ENCODE measurements around the gene NFKBIE.

NFKBIE gene

GRCh38 chr6:44257025-44257752, 8.2 kb downstream of the NFKBIE start, which contains the start of gene SLC35B2:
Gene SLC35B2 (minus strand): TSS chr6:44257528. CDS start chr6:44257410, 118 bp downstream.
- ChIA-PET POLR2A (ENCODE audit: low non-redundant PET) (interaction anchor here (1.6 kb wide), 1 partner anchor 10 kb away, joined by 6 read pairs; the partner anchor contains the start of gene HSP90AB1), CTCF (interaction anchor here (0.6 to 1.4 kb wide), 11 partner anchors 8 to 771 kb away, joined by 3 to 8 read pairs (median 4); no protein-coding TSS in a partner anchor)
- peak; percentile 81 for DNase-seq (ENCODE audit: low spot score)
- H3K27ac ChIP-seq, result peak within 1 kb of the TSS; percentile 83
- peak; percentile 94 for TF ChIP-seq CTCF (conservative IDR thresholded peaks at IDR 0.05; ENCODE audit: low read depth)

GRCh38 chr6:44256775-44257024, 8.7 kb downstream of the NFKBIE start:
- ChIA-PET POLR2A (ENCODE audit: low non-redundant PET) (interaction anchor here (1.0 to 1.6 kb wide), 2 partner anchors 9 to 10 kb away, joined by 4 to 6 read pairs; partner anchors contain the start of gene HSP90AB1), CTCF (interaction anchor here (0.5 to 1.4 kb wide), 13 partner anchors 7 to 856 kb away, joined by 3 to 8 read pairs (median 4); no protein-coding TSS in a partner anchor)
- no peak for TF ChIP-seq CTCF (conservative IDR thresholded peaks at IDR 0.05; ENCODE audit: low read depth)
- peak overlapping the region; percentile 83 for H3K27ac ChIP-seq
- no peak for DNase-seq (ENCODE audit: low spot score)

DNA sequence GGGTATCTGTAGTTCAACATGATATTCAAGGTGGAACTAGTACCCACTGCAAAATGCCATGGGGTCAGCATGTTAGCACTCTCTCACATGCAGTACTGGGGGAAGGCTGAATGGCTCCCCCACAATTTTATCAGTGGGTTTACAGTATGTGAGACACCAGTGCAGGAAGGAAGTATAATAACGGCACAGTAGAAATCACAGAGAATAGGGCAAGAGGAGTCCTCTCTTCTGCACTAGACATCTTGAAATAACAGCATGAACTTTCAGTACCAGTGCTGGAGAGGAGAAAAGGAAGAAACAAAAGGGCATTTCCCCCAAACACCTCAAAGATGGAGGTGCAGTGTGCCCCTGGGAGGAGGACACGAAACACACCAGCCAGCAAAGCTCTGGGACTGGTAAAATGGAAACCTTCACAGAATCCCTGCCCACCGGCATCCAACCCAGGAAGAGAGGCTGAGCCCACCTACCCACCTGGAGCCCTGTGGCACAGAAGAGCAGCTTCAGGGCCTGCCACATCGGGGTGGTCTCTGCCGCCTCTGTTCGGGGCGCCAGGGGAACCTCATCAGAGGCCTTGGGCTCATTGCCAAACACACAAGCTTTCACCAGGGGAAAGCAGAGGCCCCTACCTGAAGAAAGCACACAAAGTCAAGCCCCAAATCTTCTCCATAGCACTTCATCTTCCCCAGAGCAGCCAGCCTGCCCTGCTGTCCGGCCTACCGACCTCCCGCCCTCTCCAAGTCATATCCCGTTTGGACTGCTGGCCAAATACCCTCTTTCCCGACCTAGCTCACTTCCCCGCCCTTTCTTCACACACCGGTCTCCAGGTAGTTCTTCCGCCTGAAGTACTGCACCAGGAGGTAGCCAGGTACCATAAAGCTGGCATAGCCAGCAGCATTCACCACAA, 9.2 kb downstream of the NFKBIE start:
- ChIA-PET CTCF (interaction anchor here (0.5 to 1.4 kb wide), 13 partner anchors 8 to 855 kb away, joined by 3 to 8 read pairs (median 4); no protein-coding TSS in a partner anchor), POLR2A (ENCODE audit: low non-redundant PET) (interaction anchor here (1.0 to 1.6 kb wide), 2 partner anchors 8 to 9 kb away, joined by 4 to 6 read pairs; partner anchors contain the start of gene HSP90AB1)
- no peak for TF ChIP-seq CTCF (conservative IDR thresholded peaks at IDR 0.05; ENCODE audit: low read depth)
- peak; percentile 44 for DNase-seq (ENCODE audit: low spot score)
- peak overlapping the region; percentile 83 for H3K27ac ChIP-seq

DNA sequence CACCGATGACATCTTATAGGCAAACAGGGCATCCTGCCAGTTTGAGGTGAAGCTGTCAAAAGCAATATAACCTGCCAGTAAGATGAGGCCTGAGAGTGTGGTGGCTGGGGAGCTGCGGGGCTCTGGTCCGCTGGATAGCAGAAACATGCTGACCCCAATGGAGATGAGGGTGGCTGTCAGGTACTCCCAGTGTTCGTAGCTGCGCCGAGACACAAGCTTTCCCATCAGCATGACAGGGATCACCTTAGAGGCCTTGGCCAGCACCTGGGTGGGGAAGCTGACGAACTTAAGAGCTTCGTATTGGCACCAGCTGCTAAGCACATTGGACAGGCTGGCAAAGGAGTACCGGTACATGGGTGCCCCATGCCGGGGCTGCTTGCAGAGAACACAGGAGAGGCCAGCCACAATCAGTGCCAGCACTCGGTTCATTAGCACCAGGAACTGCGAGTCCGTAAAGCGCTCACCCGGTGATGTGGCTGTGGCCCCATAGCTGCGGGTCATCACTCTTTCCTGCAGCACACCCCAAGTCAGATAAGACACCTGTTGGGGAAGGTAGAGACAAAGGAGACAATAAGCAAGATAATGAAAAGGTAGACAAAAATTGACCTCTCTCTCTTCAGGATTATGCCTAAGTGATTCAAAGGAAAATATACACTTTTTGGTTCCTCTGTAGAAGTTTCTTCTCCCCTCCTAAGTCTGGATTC, 10.1 kb downstream of the NFKBIE start:
- TF ChIP-seq CTCF (conservative IDR thresholded peaks at IDR 0.05; ENCODE audit: low read depth), result no peak
- POLR2A ChIA-PET (ENCODE audit: low non-redundant PET), result no interaction called here
- CTCF ChIA-PET, result interaction anchor here (0.6 kb wide), 1 partner anchor 49 kb away, joined by 3 read pairs; no protein-coding TSS in a partner anchor

DNA sequence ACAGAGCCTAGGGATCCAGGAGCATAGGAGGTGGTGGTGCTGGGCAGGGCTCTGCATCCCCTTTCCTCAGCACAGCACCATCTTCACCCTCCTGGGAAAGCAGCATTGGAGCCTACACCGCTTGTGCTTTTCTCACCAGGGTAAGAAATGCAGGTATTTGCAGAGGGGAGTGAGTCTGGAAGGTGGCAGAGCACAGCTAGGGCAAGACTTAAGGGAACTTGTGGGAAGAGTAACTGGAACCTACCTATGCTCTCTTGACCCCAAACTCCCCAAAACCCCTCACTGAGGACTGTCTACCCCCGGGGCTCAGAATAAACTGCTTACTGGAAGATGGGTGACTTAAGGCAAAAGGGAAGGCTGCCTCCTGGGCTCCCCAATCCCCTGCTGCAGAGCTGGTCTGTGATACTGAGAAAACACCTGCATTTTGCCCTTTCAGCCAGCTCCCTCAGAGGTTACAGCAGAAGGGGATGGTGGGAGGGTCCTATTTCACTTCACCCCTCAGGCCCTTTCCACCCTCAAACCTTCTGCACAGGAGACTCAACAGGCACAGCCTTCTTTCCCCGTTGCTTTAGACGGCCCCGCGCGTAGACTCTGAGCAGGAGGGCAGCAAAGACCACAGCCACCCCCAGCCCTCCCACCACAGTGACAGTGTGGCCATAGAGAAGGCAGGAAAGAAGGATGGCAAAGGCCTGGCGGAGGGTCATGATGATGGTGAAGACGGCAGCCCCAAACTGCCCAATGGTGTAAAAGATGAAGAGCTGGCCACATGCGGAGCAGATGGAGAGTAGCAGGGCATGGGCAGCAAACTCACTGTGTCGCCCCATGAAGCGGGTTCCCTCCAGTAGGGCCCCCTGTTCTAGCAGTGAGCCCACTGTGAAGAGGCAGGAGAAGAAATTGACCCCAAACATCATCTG, 10.9 kb downstream of the NFKBIE start:
- CTCF ChIA-PET, result interaction anchor here (0.6 to 0.8 kb wide), 3 partner anchors 14 to 20 kb away, joined by 3 read pairs; no protein-coding TSS in a partner anchor
- POLR2A ChIA-PET (ENCODE audit: low non-redundant PET), result no interaction called here
- DNase-seq (ENCODE audit: low spot score), result no peak
- TF ChIP-seq CTCF (conservative IDR thresholded peaks at IDR 0.05; ENCODE audit: low read depth), result no peak
- peak overlapping the region; percentile 71 for H3K27ac ChIP-seq

More for the DNA sequence above, 10.1 kb downstream of the NFKBIE start:
- peak; percentile 20 for DNase-seq (ENCODE audit: low spot score)
- H3K27ac ChIP-seq, result peak overlapping the region; percentile 71

Data from RWPE1 (cell line).